Tibial nerve (tissue), 3 donors: ENCODE measurements around the gene KCP.

Experiments
- POLR2A ChIP-seq, 2 donors: fragments of 450-650 bp; IDR thresholded peaks; one replicate each; pipeline ENCODE4 v1.6.1; 2017; ENCODE audit warnings: antibody characterized with exemption in 2 of 2, mild to moderate bottlenecking in 2 of 2, moderate library complexity in 2 of 2
- TF ChIP-seq, protein P1 (sequence below), 5 experiments: fragments of 200-600 bp in 3 of 5; fragments of 450-650 bp in 2 of 5; sonication (generic) in 3 of 5; IDR thresholded peaks; one replicate each; pipeline ENCODE4 v1.5.1; 2016 to 2019; ENCODE audit warnings: antibody characterized with exemption in 5 of 5, mild to moderate bottlenecking in 3 of 5, moderate library complexity in 2 of 5

GRCh38 chr7:128890306-128891109, 20.0 kb downstream of the KCP start:
- TF ChIP-seq POLR2A (IDR thresholded peaks at IDR 0.05), result no peak
- TF ChIP-seq, protein P1, sequence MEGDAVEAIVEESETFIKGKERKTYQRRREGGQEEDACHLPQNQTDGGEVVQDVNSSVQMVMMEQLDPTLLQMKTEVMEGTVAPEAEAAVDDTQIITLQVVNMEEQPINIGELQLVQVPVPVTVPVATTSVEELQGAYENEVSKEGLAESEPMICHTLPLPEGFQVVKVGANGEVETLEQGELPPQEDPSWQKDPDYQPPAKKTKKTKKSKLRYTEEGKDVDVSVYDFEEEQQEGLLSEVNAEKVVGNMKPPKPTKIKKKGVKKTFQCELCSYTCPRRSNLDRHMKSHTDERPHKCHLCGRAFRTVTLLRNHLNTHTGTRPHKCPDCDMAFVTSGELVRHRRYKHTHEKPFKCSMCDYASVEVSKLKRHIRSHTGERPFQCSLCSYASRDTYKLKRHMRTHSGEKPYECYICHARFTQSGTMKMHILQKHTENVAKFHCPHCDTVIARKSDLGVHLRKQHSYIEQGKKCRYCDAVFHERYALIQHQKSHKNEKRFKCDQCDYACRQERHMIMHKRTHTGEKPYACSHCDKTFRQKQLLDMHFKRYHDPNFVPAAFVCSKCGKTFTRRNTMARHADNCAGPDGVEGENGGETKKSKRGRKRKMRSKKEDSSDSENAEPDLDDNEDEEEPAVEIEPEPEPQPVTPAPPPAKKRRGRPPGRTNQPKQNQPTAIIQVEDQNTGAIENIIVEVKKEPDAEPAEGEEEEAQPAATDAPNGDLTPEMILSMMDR (IDR thresholded peaks at IDR 0.05), result peak in 2 of 5 experiments; percentile 11
